ENCODE measurements around the gene RAB40C. TPM values are rescaled to one million over a fixed set of nuclear protein-coding genes. Genes with fewer than 3 reads are reported as not detected.
"Not testable (repeated sequence)": the region's sequence is repeated elsewhere in the genome, so short reads cannot be mapped to it uniquely, and the experiment has no call there.

The RAB40C gene
- total RNA-seq, 1 experiment from 2014 or later: 5.9 TPM

DNA sequence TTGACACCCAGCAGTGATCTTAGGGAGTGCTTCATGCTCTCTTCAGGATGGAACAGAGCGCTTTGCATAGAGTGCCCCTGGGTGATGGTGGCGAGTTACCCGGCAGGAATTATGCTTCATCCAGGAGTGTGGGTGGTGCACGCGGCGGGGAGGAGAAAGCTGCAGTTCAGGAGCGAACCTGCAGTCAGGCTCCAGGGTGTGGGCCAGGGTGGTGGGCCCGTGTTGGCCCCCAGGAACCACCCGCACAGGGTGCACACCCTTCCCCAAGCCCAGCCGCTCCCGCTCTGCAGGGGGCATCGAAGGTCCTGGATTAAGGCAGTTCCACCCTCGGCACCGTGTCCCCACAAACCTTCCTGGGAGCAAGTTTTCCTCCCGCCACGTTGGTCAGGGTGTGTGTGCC is 3.9 kb downstream of the RAB40C start:
- Histone ChIP-seq H3K4me3 (ENCODE audit: low read length) (no peak overlapping the region), H3K9me2 (replicated peaks; ENCODE audit: insufficient read depth, low read length) (no peaks in the 10 kb centered on the region), H4K20me1 (ENCODE audit: insufficient read depth, low read depth, low read length) (peaks cover 40% of the 10 kb centered on the region), H2AFZ (ENCODE audit: low read length) (no peak overlapping the region), H3K9me3 (ENCODE audit: low read length) (no peaks in the 10 kb centered on the region), H3K4me2 (ENCODE audit: low read depth, low read length, poor library complexity, severe bottlenecking) (peak overlapping the region; percentile 24), H3K27me3 (ENCODE audit: low read length) (no peaks in the 10 kb centered on the region), H3K27ac (ENCODE audit: low read length) (no peak overlapping the region), H3K36me3 (ENCODE audit: insufficient read depth, low read length) (no peaks in the 10 kb centered on the region), H3K79me2 (ENCODE audit: low read length) (peaks cover 16% of the 10 kb centered on the region), H3K9ac (ENCODE audit: low read length) (peak overlapping the region; percentile 11; the same call in 1 of the 2 replicates), H3K4me1 (ENCODE audit: low read length) (peaks cover 33% of the 10 kb centered on the region)
- peak; percentile 27 for DNase-seq

DNA sequence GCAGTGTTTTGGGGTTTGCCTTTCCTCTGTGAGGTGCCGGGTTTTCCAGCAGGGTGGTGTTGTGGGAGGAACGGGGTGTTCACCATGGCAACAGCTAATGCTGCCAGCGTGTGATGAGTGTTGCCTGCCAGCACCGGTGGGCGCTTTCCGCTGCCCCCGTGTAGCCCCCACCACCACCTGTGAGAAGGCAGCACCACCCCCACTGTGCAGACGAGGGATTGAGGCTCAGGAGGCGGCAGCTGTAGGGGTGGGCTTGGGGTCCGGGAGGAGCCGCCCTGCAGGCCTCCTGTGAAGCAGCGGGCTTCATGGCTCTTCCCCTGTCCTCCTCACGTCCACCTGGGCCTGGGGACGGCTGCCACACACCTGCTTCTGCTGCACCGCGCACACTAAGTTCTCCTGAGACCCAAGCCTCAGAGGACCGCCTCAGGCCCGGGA is 5.2 kb downstream of the RAB40C start:
- H3K36me3 ChIP-seq (ENCODE audit: insufficient read depth, low read length): 0 out of 2 replicates have a peak, but pooled peaks cover 2% of the 10 kb centered on the region
- H2AFZ ChIP-seq (ENCODE audit: low read length): no peak overlapping the region
- no peaks in the 10 kb centered on the region for H3K9me3 ChIP-seq (ENCODE audit: low read length)
- no peak overlapping the region for H3K9ac ChIP-seq (ENCODE audit: low read length)
- peaks cover 42% of the 10 kb centered on the region for H4K20me1 ChIP-seq (ENCODE audit: insufficient read depth, low read depth, low read length)
- peak; percentile 26 for DNase-seq
- H3K9me2 ChIP-seq (replicated peaks; ENCODE audit: insufficient read depth, low read length): no peaks in the 10 kb centered on the region
- no peak overlapping the region for H3K27ac ChIP-seq (ENCODE audit: low read length)
- no peak overlapping the region for H3K4me3 ChIP-seq (ENCODE audit: low read length)
- H3K79me2 ChIP-seq (ENCODE audit: low read length): peaks cover 16% of the 10 kb centered on the region
- H3K4me2 ChIP-seq (ENCODE audit: low read depth, low read length, poor library complexity, severe bottlenecking): no peak overlapping the region
- peaks cover 36% of the 10 kb centered on the region for H3K4me1 ChIP-seq (ENCODE audit: low read length)
- H3K27me3 ChIP-seq (ENCODE audit: low read length): no peaks in the 10 kb centered on the region

GRCh38 chr16:595942-596735 is 6.3 kb downstream of the RAB40C start:
- H3K4me2 ChIP-seq (ENCODE audit: low read depth, low read length, poor library complexity, severe bottlenecking): no peak overlapping the region
- H3K27ac ChIP-seq (ENCODE audit: low read length): no peak overlapping the region
- H3K9me2 ChIP-seq (replicated peaks; ENCODE audit: insufficient read depth, low read length): no peaks in the 10 kb centered on the region
- H3K9ac ChIP-seq (ENCODE audit: low read length): no peak overlapping the region
- DNase-seq: no peak
- 0 out of 2 replicates have a peak, but pooled peaks cover 2% of the 10 kb centered on the region for H3K36me3 ChIP-seq (ENCODE audit: insufficient read depth, low read length)
- H2AFZ ChIP-seq (ENCODE audit: low read length): no peak overlapping the region
- H3K4me1 ChIP-seq (ENCODE audit: low read length): peaks cover 33% of the 10 kb centered on the region
- H4K20me1 ChIP-seq (ENCODE audit: insufficient read depth, low read depth, low read length): peaks cover 34% of the 10 kb centered on the region
- H3K9me3 ChIP-seq (ENCODE audit: low read length): no peaks in the 10 kb centered on the region
- peaks cover 16% of the 10 kb centered on the region for H3K79me2 ChIP-seq (ENCODE audit: low read length)
- no peak overlapping the region for H3K4me3 ChIP-seq (ENCODE audit: low read length)
- no peaks in the 10 kb centered on the region for H3K27me3 ChIP-seq (ENCODE audit: low read length)

- H3K36me3 ChIP-seq (ENCODE audit: insufficient read depth, low read length): 0 out of 2 replicates have a peak, but pooled peaks cover 2% of the 10 kb centered on the region
- H3K4me3 ChIP-seq (ENCODE audit: low read length): no peak overlapping the region
- H2AFZ ChIP-seq (ENCODE audit: low read length): no peak overlapping the region
- no peaks in the 10 kb centered on the region for H3K27me3 ChIP-seq (ENCODE audit: low read length)
- H3K27ac ChIP-seq (ENCODE audit: low read length): no peak overlapping the region
- DNase-seq: no peak
- H3K9me2 ChIP-seq (replicated peaks; ENCODE audit: insufficient read depth, low read length): no peaks in the 10 kb centered on the region
- H3K4me1 ChIP-seq (ENCODE audit: low read length): peaks cover 31% of the 10 kb centered on the region
- no peak overlapping the region for H3K4me2 ChIP-seq (ENCODE audit: low read depth, low read length, poor library complexity, severe bottlenecking)
- peaks cover 30% of the 10 kb centered on the region for H4K20me1 ChIP-seq (ENCODE audit: insufficient read depth, low read depth, low read length)
- no peak overlapping the region for H3K9ac ChIP-seq (ENCODE audit: low read length)
- no peaks in the 10 kb centered on the region for H3K9me3 ChIP-seq (ENCODE audit: low read length)
- peaks cover 16% of the 10 kb centered on the region for H3K79me2 ChIP-seq (ENCODE audit: low read length)
Measured at GRCh38 chr16:596736-597060, 6.8 kb downstream of the RAB40C start.

GRCh38 chr16:597655-598054 is 7.8 kb downstream of the RAB40C start:
- H3K9me2 ChIP-seq (replicated peaks; ENCODE audit: insufficient read depth, low read length); H3K9ac ChIP-seq (ENCODE audit: low read length); H3K4me2 ChIP-seq (ENCODE audit: low read depth, low read length, poor library complexity, severe bottlenecking); H2AFZ ChIP-seq (ENCODE audit: low read length); H3K27ac ChIP-seq (ENCODE audit: low read length); H3K9me3 ChIP-seq (ENCODE audit: low read length); H3K27me3 ChIP-seq (ENCODE audit: low read length); H3K36me3 ChIP-seq (ENCODE audit: insufficient read depth, low read length); H3K4me3 ChIP-seq (ENCODE audit: low read length): not testable (repeated sequence)
- H4K20me1 ChIP-seq (ENCODE audit: insufficient read depth, low read depth, low read length): peaks cover 20% of the 10 kb centered on the region
- peaks cover 21% of the 10 kb centered on the region for H3K4me1 ChIP-seq (ENCODE audit: low read length)
- H3K79me2 ChIP-seq (ENCODE audit: low read length): peaks cover 16% of the 10 kb centered on the region
- DNase-seq: peak; percentile 15

DNA sequence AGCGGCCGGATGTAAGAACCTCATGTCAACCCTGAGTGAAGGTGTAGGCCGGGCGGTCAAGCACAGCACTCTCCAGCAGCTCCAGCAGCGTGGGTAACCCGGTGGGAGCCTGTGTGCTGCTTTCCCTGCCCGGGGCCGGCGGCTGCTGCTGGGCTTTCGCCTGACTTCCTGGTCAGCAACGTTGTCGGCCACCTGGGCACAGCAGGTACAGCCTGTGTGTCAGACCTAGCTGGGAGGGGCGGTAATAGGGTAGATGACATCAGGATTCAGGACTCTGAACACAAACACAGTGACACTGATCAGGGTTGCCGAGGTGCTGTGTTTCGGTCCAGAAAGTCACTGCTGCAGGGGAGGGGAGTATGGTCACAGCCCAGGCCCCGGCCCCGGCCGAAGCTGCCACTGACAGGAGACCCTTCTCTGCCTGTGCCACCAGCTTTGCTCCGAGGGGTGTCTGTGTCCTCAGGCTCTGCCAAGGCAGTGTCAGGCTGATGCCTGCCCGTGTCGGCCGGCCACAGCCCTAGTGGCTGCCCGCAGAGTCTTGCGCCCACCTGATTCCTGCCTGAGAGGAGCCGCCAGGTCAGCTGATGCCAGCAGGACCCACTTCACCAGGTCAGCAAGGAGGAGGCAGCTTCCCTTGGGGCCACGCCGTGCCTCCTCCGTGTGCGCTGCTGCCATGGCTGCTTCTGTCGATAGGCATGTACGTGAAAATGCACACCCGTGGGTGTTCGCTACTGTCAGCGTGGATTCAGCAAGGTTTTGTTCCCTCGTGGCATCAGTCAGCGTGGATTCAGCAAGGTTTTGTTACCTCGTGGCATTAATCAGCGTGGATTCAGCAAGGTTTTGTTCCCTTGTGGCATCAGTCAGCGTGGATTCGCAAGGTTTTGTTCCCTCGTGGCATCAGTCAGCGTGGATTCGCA is 9.2 kb downstream of the RAB40C start:
- no peak overlapping the region for H3K27ac ChIP-seq (ENCODE audit: low read length)
- no peaks in the 10 kb centered on the region for H3K9me3 ChIP-seq (ENCODE audit: low read length)
- H3K9me2 ChIP-seq (replicated peaks; ENCODE audit: insufficient read depth, low read length): no peaks in the 10 kb centered on the region

GRCh38 chr16:600781-601180 is 10.9 kb downstream of the RAB40C start:
- peaks cover 2% of the 10 kb centered on the region; the same call in 1 of the 2 replicates for H3K36me3 ChIP-seq (ENCODE audit: insufficient read depth, low read length)
- H3K9me3 ChIP-seq (ENCODE audit: low read length): peaks cover 6% of the 10 kb centered on the region; the same call in 1 of the 2 replicates
- H2AFZ ChIP-seq (ENCODE audit: low read length): no peak overlapping the region
- H3K9me2 ChIP-seq (replicated peaks; ENCODE audit: insufficient read depth, low read length): no peaks in the 10 kb centered on the region
- no peak overlapping the region for H3K9ac ChIP-seq (ENCODE audit: low read length)
- peaks cover 6% of the 10 kb centered on the region for H3K79me2 ChIP-seq (ENCODE audit: low read length)
- no peak overlapping the region for H3K4me2 ChIP-seq (ENCODE audit: low read depth, low read length, poor library complexity, severe bottlenecking)
- no peaks in the 10 kb centered on the region for H3K27me3 ChIP-seq (ENCODE audit: low read length)
- H3K27ac ChIP-seq (ENCODE audit: low read length): no peak overlapping the region
- H3K4me3 ChIP-seq (ENCODE audit: low read length): no peak overlapping the region
- H4K20me1 ChIP-seq (ENCODE audit: insufficient read depth, low read depth, low read length): 0 out of 2 replicates have a peak, but pooled peaks cover 2% of the 10 kb centered on the region
- peaks cover 8% of the 10 kb centered on the region for H3K4me1 ChIP-seq (ENCODE audit: low read length)
- peak; percentile 71 for DNase-seq

More for the DNA sequence above, 9.2 kb downstream of the RAB40C start:
- no peak overlapping the region for H3K4me2 ChIP-seq (ENCODE audit: low read depth, low read length, poor library complexity, severe bottlenecking)
- H3K36me3 ChIP-seq (ENCODE audit: insufficient read depth, low read length): 0 out of 2 replicates have a peak, but pooled peaks cover 2% of the 10 kb centered on the region
- peaks cover 8% of the 10 kb centered on the region for H3K4me1 ChIP-seq (ENCODE audit: low read length)
- no peak overlapping the region for H2AFZ ChIP-seq (ENCODE audit: low read length)
- no peak overlapping the region for H3K9ac ChIP-seq (ENCODE audit: low read length)
- no peaks in the 10 kb centered on the region for H3K27me3 ChIP-seq (ENCODE audit: low read length)
- peak; percentile 33 for DNase-seq
- H4K20me1 ChIP-seq (ENCODE audit: insufficient read depth, low read depth, low read length): 0 out of 2 replicates have a peak, but pooled peaks cover 6% of the 10 kb centered on the region
- H3K4me3 ChIP-seq (ENCODE audit: low read length): no peak overlapping the region
- peaks cover 11% of the 10 kb centered on the region for H3K79me2 ChIP-seq (ENCODE audit: low read length)

- H3K4me3 ChIP-seq (ENCODE audit: low read length): no peak overlapping the region
- no peaks in the 10 kb centered on the region for H3K9me2 ChIP-seq (replicated peaks; ENCODE audit: insufficient read depth, low read length)
- no peak overlapping the region for H2AFZ ChIP-seq (ENCODE audit: low read length)
- H3K27me3 ChIP-seq (ENCODE audit: low read length): no peaks in the 10 kb centered on the region
- no peaks in the 10 kb centered on the region for H3K79me2 ChIP-seq (ENCODE audit: low read length)
- 0 out of 2 replicates have a peak, but pooled peaks cover 2% of the 10 kb centered on the region for H4K20me1 ChIP-seq (ENCODE audit: insufficient read depth, low read depth, low read length)
- H3K9ac ChIP-seq (ENCODE audit: low read length): no peak overlapping the region
- DNase-seq: no peak
- no peak overlapping the region for H3K27ac ChIP-seq (ENCODE audit: low read length)
- H3K9me3 ChIP-seq (ENCODE audit: low read length): peaks cover 6% of the 10 kb centered on the region; the same call in 1 of the 2 replicates
- H3K4me1 ChIP-seq (ENCODE audit: low read length): peaks cover 8% of the 10 kb centered on the region
- H3K36me3 ChIP-seq (ENCODE audit: insufficient read depth, low read length): peaks cover 2% of the 10 kb centered on the region; the same call in 1 of the 2 replicates
- H3K4me2 ChIP-seq (ENCODE audit: low read depth, low read length, poor library complexity, severe bottlenecking): no peak overlapping the region
Measured at GRCh38 chr16:603933-604332, 14.1 kb downstream of the RAB40C start.
